SK-N-SH treated with all-trans-retinoic acid at 6 μM for 48 hours (cell line): Measurements from ENCODE around the gene STX3.

Experiments used
- ARNTL ChIP-seq: fragments of 450-650 bp; formaldehyde crosslinking; IDR thresholded peaks from 2 replicates; pipeline ENCODE4 v1.5.0; 2020; ENCODE audit warnings: low read depth, mild to moderate bottlenecking, moderate library complexity, borderline replicate concordance
- ESRRG ChIP-seq: fragments of 250-450 bp; sonication (Bioruptor Pico); IDR thresholded peaks from 2 replicates; pipeline ENCODE4 v1.6.1; 2021; ENCODE audit warnings: mild to moderate bottlenecking
- ZFP3 ChIP-seq: fragments of 250-450 bp; sonication (Bioruptor Pico); IDR thresholded peaks from 2 replicates; pipeline ENCODE4 v1.5.0; 2020; ENCODE audit warnings: mild to moderate bottlenecking, moderate library complexity
- TF ChIP-seq, protein P1 (sequence below): fragments of 250-450 bp; sonication (Bioruptor Pico); IDR thresholded peaks from 2 replicates; pipeline ENCODE4 v1.5.1; 2020; ENCODE audit warnings: low read depth, mild to moderate bottlenecking, moderate library complexity

GRCh38 chr11:59841514-59841913 is 86.3 kb downstream of the STX3 start:
- TF ChIP-seq ARNTL (CRISPR knock-in tag) (no peak), ESRRG (no peak), ZFP3 (CRISPR knock-in tag) (no peak)
- TF ChIP-seq, protein P1, sequence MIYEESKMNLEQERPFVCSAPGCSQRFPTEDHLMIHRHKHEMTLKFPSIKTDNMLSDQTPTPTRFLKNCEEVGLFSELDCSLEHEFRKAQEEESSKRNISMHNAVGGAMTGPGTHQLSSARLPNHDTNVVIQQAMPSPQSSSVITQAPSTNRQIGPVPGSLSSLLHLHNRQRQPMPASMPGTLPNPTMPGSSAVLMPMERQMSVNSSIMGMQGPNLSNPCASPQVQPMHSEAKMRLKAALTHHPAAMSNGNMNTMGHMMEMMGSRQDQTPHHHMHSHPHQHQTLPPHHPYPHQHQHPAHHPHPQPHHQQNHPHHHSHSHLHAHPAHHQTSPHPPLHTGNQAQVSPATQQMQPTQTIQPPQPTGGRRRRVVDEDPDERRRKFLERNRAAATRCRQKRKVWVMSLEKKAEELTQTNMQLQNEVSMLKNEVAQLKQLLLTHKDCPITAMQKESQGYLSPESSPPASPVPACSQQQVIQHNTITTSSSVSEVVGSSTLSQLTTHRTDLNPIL (CRISPR knock-in tag) = no peak
